GM19240 (cell line): ENCODE measurements around the gene YEATS2.
"Not testable (repeated sequence)": the region's sequence is repeated elsewhere in the genome, so short reads cannot be mapped to it uniquely, and the experiment has no call there.

Experiments
- DNase-seq: peaks from one replicate; pipeline ENCODE4 v3.0.0; 2011; ENCODE audit warnings: low spot score; ENCODE audit not compliant: insufficient read length

YEATS2 gene

GRCh38 chr3:183775781-183776180, 78.2 kb downstream of the YEATS2 start:
- DNase-seq = no peak

GRCh38 chr3:183776451-183776850, 78.9 kb downstream of the YEATS2 start:
- DNase-seq = not testable (repeated sequence)

GRCh38 chr3:183777016-183777618, 79.5 kb downstream of the YEATS2 start:
- DNase-seq = no peak

- DNase-seq = no peak
Measured at GRCh38 chr3:183779896-183780465, 82.4 kb downstream of the YEATS2 start.

- no peak for DNase-seq
Measured at GRCh38 chr3:183781246-183781645, 83.6 kb downstream of the YEATS2 start.

- no peak for DNase-seq
Measured at GRCh38 chr3:183782576-183783276, 85.1 kb downstream of the YEATS2 start.

- not testable (repeated sequence) for DNase-seq
Measured at GRCh38 chr3:183784503-183784902, 86.9 kb downstream of the YEATS2 start.

- no peak for DNase-seq
Measured at GRCh38 chr3:183789826-183790225, 92.2 kb downstream of the YEATS2 start.

GRCh38 chr3:183790700-183791099, 93.1 kb downstream of the YEATS2 start:
- DNase-seq = no peak

GRCh38 chr3:183792976-183793375, 95.4 kb downstream of the YEATS2 start:
- DNase-seq = no peak

GRCh38 chr3:183794452-183794851, 96.9 kb downstream of the YEATS2 start:
- no peak for DNase-seq

- no peak for DNase-seq
Measured at GRCh38 chr3:183796372-183796771, 98.8 kb downstream of the YEATS2 start.

- DNase-seq = no peak
Measured at GRCh38 chr3:183797996-183798395, 100.4 kb downstream of the YEATS2 start.

GRCh38 chr3:183799461-183799860, 101.9 kb downstream of the YEATS2 start:
- no peak for DNase-seq

GRCh38 chr3:183800243-183800863, 102.8 kb downstream of the YEATS2 start:
- DNase-seq = no peak

GRCh38 chr3:183801601-183802000, 104.0 kb downstream of the YEATS2 start:
- DNase-seq = no peak

- no peak for DNase-seq
Measured at GRCh38 chr3:183802989-183803388, 105.4 kb downstream of the YEATS2 start.

GRCh38 chr3:183807209-183807728, 109.7 kb downstream of the YEATS2 start:
- no peak for DNase-seq

GRCh38 chr3:183807881-183808280, 110.3 kb downstream of the YEATS2 start:
- DNase-seq = no peak

- DNase-seq = no peak
Measured at GRCh38 chr3:183808355-183808754, 110.8 kb downstream of the YEATS2 start.

- no peak for DNase-seq
Measured at GRCh38 chr3:183809270-183809669, 111.7 kb downstream of the YEATS2 start.
